ENCODE measurements around the gene CRYBG1.

DNA sequence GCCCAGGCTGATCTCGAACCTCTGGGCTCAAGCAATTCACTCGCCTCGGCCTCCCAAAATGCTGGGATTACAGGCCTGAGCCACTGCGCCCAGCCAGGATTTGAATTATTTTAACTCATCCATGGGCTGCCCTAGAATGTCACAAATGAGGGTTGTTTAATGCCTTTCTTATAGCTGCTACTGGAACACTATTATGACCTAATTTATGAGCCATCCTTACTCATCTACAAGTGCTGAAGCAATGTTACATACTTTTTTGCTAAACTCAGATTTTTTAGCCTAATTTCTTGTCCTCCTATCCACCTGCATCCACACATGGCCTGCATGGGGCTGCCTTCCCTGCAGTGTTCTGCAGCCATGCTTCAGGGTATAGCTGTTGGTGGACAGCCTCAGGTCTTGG is 208.9 kb downstream of the CRYBG1 start:
- TF ChIP-seq BHLHE40 (IDR thresholded peaks at IDR 0.05; ENCODE audit: low read depth, low read length) (no peak), CEBPB (IDR thresholded peaks at IDR 0.05; ENCODE audit: low read depth, low read length) (peak; percentile 78), RAD21 (IDR thresholded peaks at IDR 0.05; ENCODE audit: low read length) (no peak), POLR2A (IDR thresholded peaks at IDR 0.05; ENCODE audit: low read depth, low read length) (no peak), RFX5 (IDR thresholded peaks at IDR 0.05; ENCODE audit: low read depth, low read length) (no peak), CHD1 (IDR thresholded peaks at IDR 0.05; ENCODE audit: low read depth, low read length) (no peak), SMC3 (IDR thresholded peaks at IDR 0.05; ENCODE audit: low read depth, low read length) (no peak)
- TF ChIP-seq, protein P1, sequence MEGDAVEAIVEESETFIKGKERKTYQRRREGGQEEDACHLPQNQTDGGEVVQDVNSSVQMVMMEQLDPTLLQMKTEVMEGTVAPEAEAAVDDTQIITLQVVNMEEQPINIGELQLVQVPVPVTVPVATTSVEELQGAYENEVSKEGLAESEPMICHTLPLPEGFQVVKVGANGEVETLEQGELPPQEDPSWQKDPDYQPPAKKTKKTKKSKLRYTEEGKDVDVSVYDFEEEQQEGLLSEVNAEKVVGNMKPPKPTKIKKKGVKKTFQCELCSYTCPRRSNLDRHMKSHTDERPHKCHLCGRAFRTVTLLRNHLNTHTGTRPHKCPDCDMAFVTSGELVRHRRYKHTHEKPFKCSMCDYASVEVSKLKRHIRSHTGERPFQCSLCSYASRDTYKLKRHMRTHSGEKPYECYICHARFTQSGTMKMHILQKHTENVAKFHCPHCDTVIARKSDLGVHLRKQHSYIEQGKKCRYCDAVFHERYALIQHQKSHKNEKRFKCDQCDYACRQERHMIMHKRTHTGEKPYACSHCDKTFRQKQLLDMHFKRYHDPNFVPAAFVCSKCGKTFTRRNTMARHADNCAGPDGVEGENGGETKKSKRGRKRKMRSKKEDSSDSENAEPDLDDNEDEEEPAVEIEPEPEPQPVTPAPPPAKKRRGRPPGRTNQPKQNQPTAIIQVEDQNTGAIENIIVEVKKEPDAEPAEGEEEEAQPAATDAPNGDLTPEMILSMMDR (conservative IDR thresholded peaks at IDR 0.05; ENCODE audit: low read depth, low read length), result no peak

All from IMR-90 (cell line).